CD4-positive, alpha-beta T cell (primary cell): ENCODE data around the gene TMEM132C. TPM values are rescaled to one million over a fixed set of nuclear protein-coding genes. Genes with fewer than 3 reads are reported as not detected.

Experiments used
- ATAC-seq: fragments of 200-7000 bp; cut with Tn5 transposase; one replicate; pipeline ENCODE4 v1.10.0; 2022; ENCODE audit warnings: mild to moderate bottlenecking; ENCODE audit not compliant: poor library complexity
- CTCF ChIA-PET: fragments of 350-600 bp; sonication (Branson Sonifier 250); formaldehyde crosslinking; loops from one replicate; lab custom pipeline; 2021; ENCODE audit warnings: antibody characterized with exemption, inconsistent platforms; lab: Charles Lee
- POLR2A ChIA-PET: fragments of 350-600 bp; sonication (Branson Sonifier 250); formaldehyde crosslinking; loops from one replicate; lab custom pipeline; 2021; ENCODE audit warnings: antibody characterized with exemption, inconsistent platforms; lab: Charles Lee
- DNase-seq, 14 experiments: peaks; one replicate each; pipeline ENCODE4 v3.0.0-alpha.2; 2013 to 2020; ENCODE audit warnings: mixed read lengths in 2 of 14
- H3K27ac ChIP-seq, 2 donors: one replicate each; pipeline versions ENCODE4 v1.5.1 to v1.7.0; 2013; ENCODE audit warnings: low read length in 2 of 2, low read depth in 1 of 2, mild to moderate bottlenecking in 1 of 2
- H3K27me3 ChIP-seq, 2 experiments: 1 replicate in 1 of 2; 2 replicates in 1 of 2; pipeline versions ENCODE4 v1.6.1 to v1.7.0; 2013; ENCODE audit warnings: low read length in 2 of 2, control low read depth in 1 of 2, mild to moderate bottlenecking in 1 of 2, moderate library complexity in 1 of 2; ENCODE audit not compliant: insufficient read depth in 2 of 2, control insufficient read depth in 1 of 2
- H3K36me3 ChIP-seq: one replicate; pipeline ENCODE4 v1.6.1; 2013; ENCODE audit warnings: low read length, control low read depth; ENCODE audit not compliant: insufficient read depth
- H3K4me1 ChIP-seq: one replicate; pipeline ENCODE4 v1.6.1; 2013; ENCODE audit warnings: low read length, control low read depth; ENCODE audit not compliant: insufficient read depth
- H3K4me3 ChIP-seq: one replicate; pipeline ENCODE4 v1.5.1; 2013; ENCODE audit warnings: mild to moderate bottlenecking, low read length, moderate library complexity
- H3K9me3 ChIP-seq, 2 experiments: 1 replicate in 1 of 2; 2 replicates in 1 of 2; pipeline versions ENCODE4 v1.6.1 to v1.7.0; 2013; ENCODE audit warnings: low read length in 2 of 2, mild to moderate bottlenecking in 2 of 2, control low read depth in 1 of 2, moderate library complexity in 1 of 2; ENCODE audit not compliant: control insufficient read depth in 1 of 2, insufficient read depth in 1 of 2
- H3K27ac Mint-ChIP-seq: one replicate; pipeline ENCODE4 v1.8.0; 2020; ENCODE audit warnings: mixed read lengths
- H3K27me3 Mint-ChIP-seq: one replicate; pipeline ENCODE4 v1.8.0; 2021; ENCODE audit warnings: mixed read lengths
- H3K36me3 Mint-ChIP-seq: one replicate; pipeline ENCODE4 v1.8.0; 2021; ENCODE audit warnings: low read depth, mixed read lengths
- H3K4me1 Mint-ChIP-seq: one replicate; pipeline ENCODE4 v1.8.0; 2021; ENCODE audit warnings: low read depth, mixed read lengths
- H3K4me3 Mint-ChIP-seq: one replicate; pipeline ENCODE4 v1.8.0; 2020; ENCODE audit warnings: mild to moderate bottlenecking, mixed read lengths
- H3K9me3 Mint-ChIP-seq: one replicate; pipeline ENCODE4 v1.8.0; 2020; ENCODE audit warnings: mixed read lengths
- CTCF ChIP-seq: fragments of 200-600 bp; IDR thresholded peaks from one replicate; pipeline ENCODE4 v1.8.0; 2022; ENCODE audit warnings: antibody characterized with exemption, mild to moderate bottlenecking
- intact Hi-C, 2 experiments: fragments of 100-400 bp; cut with DNase I in 1 of 2; cut with micrococcal nuclease in 1 of 2; formaldehyde crosslinking; loops; one replicate each; pipeline versions ENCODE4 v1.15.1 to v1.9.0; 2023 to 2025; cut with DNase I, micrococcal nuclease
- total RNA-seq, 174 experiments: library from RNA in 2 of 174; stranded (reverse) in 2 of 174; gene quantifications; one replicate each; pipeline ENCODE4 v1.2.3 and lab custom pipeline; 2021 to 2026

The TMEM132C gene
- total RNA-seq, 2 experiments from 2014 or later: not detected

- no peaks in the 10 kb centered on the region for H3K4me1 ChIP-seq
- Mint-ChIP-seq H3K36me3 (no peaks in the 10 kb centered on the region), H3K4me1 (no peaks in the 10 kb centered on the region), H3K4me3 (no peak overlapping the region), H3K27me3 (no peaks in the 10 kb centered on the region), H3K27ac (no peak overlapping the region), H3K9me3 (no peaks in the 10 kb centered on the region)
- no peak overlapping the region for H3K4me3 ChIP-seq
- no peaks in the 10 kb centered on the region for H3K27me3 ChIP-seq
- POLR2A ChIA-PET: no interaction called here
- CTCF ChIA-PET: no interaction called here
- H3K27ac ChIP-seq: no peak overlapping the region
- H3K9me3 ChIP-seq: peaks cover 0 to 26% of the 10 kb centered on the region in 2 experiments
- intact Hi-C loops: no loop called here
- no peak for TF ChIP-seq CTCF
- no peak for DNase-seq
- no peak for ATAC-seq
- H3K36me3 ChIP-seq: no peaks in the 10 kb centered on the region
These were observed 177.6 kb downstream of the TMEM132C start for GRCh38 chr12:128444598-128444997.

- H3K4me3 ChIP-seq: no peak overlapping the region
- POLR2A ChIA-PET: no interaction called here
- no peaks in the 10 kb centered on the region for H3K27me3 Mint-ChIP-seq
- H3K9me3 Mint-ChIP-seq: no peaks in the 10 kb centered on the region
- CTCF ChIA-PET: no interaction called here
- no peak overlapping the region for H3K4me3 Mint-ChIP-seq
- ATAC-seq: no peak
- peaks cover 0 to 26% of the 10 kb centered on the region in 2 experiments for H3K9me3 ChIP-seq
- no peaks in the 10 kb centered on the region for H3K27me3 ChIP-seq
- no peaks in the 10 kb centered on the region for H3K4me1 Mint-ChIP-seq
- no peak overlapping the region for H3K27ac ChIP-seq
- no peak overlapping the region for H3K27ac Mint-ChIP-seq
- H3K36me3 ChIP-seq: no peaks in the 10 kb centered on the region
- no peak for DNase-seq
- H3K4me1 ChIP-seq: no peaks in the 10 kb centered on the region
- TF ChIP-seq CTCF: no peak
- intact Hi-C loops: no loop called here
- no peaks in the 10 kb centered on the region for H3K36me3 Mint-ChIP-seq
These were observed 178.6 kb downstream of the TMEM132C start for GRCh38 chr12:128445415-128446127.

- Mint-ChIP-seq H3K27me3 (no peaks in the 10 kb centered on the region), H3K9me3 (no peaks in the 10 kb centered on the region), H3K4me3 (no peak overlapping the region), H3K4me1 (no peaks in the 10 kb centered on the region), H3K36me3 (no peaks in the 10 kb centered on the region), H3K27ac (no peak overlapping the region)
- no peak for TF ChIP-seq CTCF
- Histone ChIP-seq H3K27me3 (no peaks in the 10 kb centered on the region), H3K9me3 (peaks cover 0 to 18% of the 10 kb centered on the region in 2 experiments), H3K4me3 (no peak overlapping the region), H3K36me3 (no peaks in the 10 kb centered on the region), H3K27ac (no peak overlapping the region), H3K4me1 (no peaks in the 10 kb centered on the region)
- ChIA-PET CTCF (no interaction called here), POLR2A (no interaction called here)
- intact Hi-C loops: no loop called here
- ATAC-seq (no peak), DNase-seq (no peak)
These were observed 182.3 kb downstream of the TMEM132C start for GRCh38 chr12:128449146-128449894.
